ENCODE measurements around the gene GABBR2. TPM values are rescaled to one million over a fixed set of nuclear protein-coding genes. Genes with fewer than 3 reads are reported as not detected.

The GABBR2 gene
- total and polyA plus RNA-seq, 4 experiments from 2014 or later, result not detected

DNA sequence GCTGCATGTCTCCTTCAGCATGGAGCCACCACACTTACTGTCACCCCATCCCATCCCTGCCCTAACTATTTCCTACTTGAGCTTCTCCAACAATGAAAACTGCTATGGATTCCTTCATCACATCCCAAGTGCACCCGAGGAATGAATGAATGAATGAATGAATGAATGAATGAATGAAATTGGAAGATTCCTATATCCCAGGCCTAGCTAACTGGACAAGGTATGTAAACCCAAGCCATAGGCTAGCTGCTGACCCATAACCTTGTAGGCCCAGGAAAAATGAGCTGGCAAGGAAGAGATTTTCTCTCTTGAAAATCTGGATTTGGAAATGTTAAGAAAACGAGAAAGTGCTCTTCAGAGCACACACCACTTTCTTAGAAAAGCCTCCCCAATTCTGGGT lies 97.4 kb downstream of the GABBR2 start:
- no peaks in the 10 kb centered on the region for H3K36me3 Mint-ChIP-seq
- Histone ChIP-seq H3K27me3 (ENCODE audit: insufficient read depth, low read length) (no peaks in the 10 kb centered on the region), H3K9me3 (ENCODE audit: control insufficient read depth in 1 of 2, low read length in 2 of 2) (no peaks in the 10 kb centered on the region), H3K4me3 (ENCODE audit: low read length in 2 of 2) (no peak overlapping the region), H3K4me1 (ENCODE audit: insufficient read depth, low read length) (no peaks in the 10 kb centered on the region), H3K27ac (ENCODE audit: low read depth, low read length) (no peak overlapping the region), H3K36me3 (ENCODE audit: insufficient read depth, low read length) (no peaks in the 10 kb centered on the region)
- no peak overlapping the region for H3K4me3 Mint-ChIP-seq
- DNase-seq, result no peak
- peaks cover 0 to 2% (median 0%) of the 10 kb centered on the region in 8 donors for H3K9me3 Mint-ChIP-seq
- ChIA-PET POLR2A (ENCODE audit: partially characterized antibody) (no interaction called here), CTCF (ENCODE audit: partially characterized antibody) (no interaction called here)
- intact Hi-C loops (cut with micrococcal nuclease), result no loop called here
- H3K27ac Mint-ChIP-seq, result no peak overlapping the region
- no peaks in the 10 kb centered on the region for H3K4me1 Mint-ChIP-seq
- H3K27me3 Mint-ChIP-seq, result peaks cover 7 to 18% of the 10 kb centered on the region in 2 donors

GRCh38 chr9:98610711-98611110 lies 98.0 kb downstream of the GABBR2 start:
- Histone ChIP-seq H3K9me3 (ENCODE audit: control insufficient read depth in 1 of 2, low read length in 2 of 2) (no peaks in the 10 kb centered on the region), H3K27me3 (ENCODE audit: insufficient read depth, low read length) (no peaks in the 10 kb centered on the region), H3K4me1 (ENCODE audit: insufficient read depth, low read length) (no peaks in the 10 kb centered on the region), H3K4me3 (ENCODE audit: low read length in 2 of 2) (no peak overlapping the region), H3K36me3 (ENCODE audit: insufficient read depth, low read length) (no peaks in the 10 kb centered on the region), H3K27ac (ENCODE audit: low read depth, low read length) (no peak overlapping the region)
- no peaks in the 10 kb centered on the region for H3K36me3 Mint-ChIP-seq
- ChIA-PET CTCF (ENCODE audit: partially characterized antibody) (no interaction called here), POLR2A (ENCODE audit: partially characterized antibody) (no interaction called here)
- no peak overlapping the region for H3K27ac Mint-ChIP-seq
- intact Hi-C loops (cut with micrococcal nuclease), result no loop called here
- no peaks in the 10 kb centered on the region for H3K4me1 Mint-ChIP-seq
- H3K4me3 Mint-ChIP-seq, result no peak overlapping the region
- DNase-seq, result no peak
- H3K27me3 Mint-ChIP-seq, result peaks cover 7 to 18% of the 10 kb centered on the region in 2 donors
- peaks cover 0 to 2% (median 0%) of the 10 kb centered on the region in 8 donors for H3K9me3 Mint-ChIP-seq

DNA sequence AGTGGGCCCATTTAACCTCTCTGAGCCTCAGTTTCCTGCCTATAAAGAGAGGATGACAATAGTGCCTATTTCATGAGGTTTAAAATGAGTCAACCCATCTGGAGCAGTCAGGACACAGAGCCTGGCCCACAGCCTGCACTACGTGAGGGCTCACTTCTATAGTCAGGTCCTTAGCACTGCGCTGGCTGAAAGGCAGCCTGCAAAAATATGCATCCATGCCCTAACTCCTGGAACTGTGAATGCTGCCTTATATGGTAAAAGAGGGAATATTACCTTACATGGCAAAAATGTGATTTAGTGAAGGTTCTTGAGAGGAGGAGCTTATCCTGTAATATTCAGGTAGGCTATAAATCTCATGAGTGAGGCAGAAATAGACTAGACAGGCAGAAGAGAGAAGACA lies 98.5 kb downstream of the GABBR2 start:
- ChIA-PET CTCF (ENCODE audit: partially characterized antibody) (no interaction called here), POLR2A (ENCODE audit: partially characterized antibody) (no interaction called here)
- Mint-ChIP-seq H3K27ac (no peak overlapping the region), H3K27me3 (peaks cover 7 to 14% of the 10 kb centered on the region in 2 donors), H3K36me3 (no peaks in the 10 kb centered on the region), H3K9me3 (peaks cover 0 to 2% (median 0%) of the 10 kb centered on the region in 8 donors), H3K4me3 (no peak overlapping the region), H3K4me1 (no peaks in the 10 kb centered on the region)
- Histone ChIP-seq H3K36me3 (ENCODE audit: insufficient read depth, low read length) (no peaks in the 10 kb centered on the region), H3K9me3 (ENCODE audit: control insufficient read depth in 1 of 2, low read length in 2 of 2) (no peaks in the 10 kb centered on the region), H3K27me3 (ENCODE audit: insufficient read depth, low read length) (no peaks in the 10 kb centered on the region), H3K4me1 (ENCODE audit: insufficient read depth, low read length) (no peaks in the 10 kb centered on the region), H3K4me3 (ENCODE audit: low read length in 2 of 2) (no peak overlapping the region), H3K27ac (ENCODE audit: low read depth, low read length) (no peak overlapping the region)
- no peak for DNase-seq
- intact Hi-C loops (cut with micrococcal nuclease), result no loop called here

DNA sequence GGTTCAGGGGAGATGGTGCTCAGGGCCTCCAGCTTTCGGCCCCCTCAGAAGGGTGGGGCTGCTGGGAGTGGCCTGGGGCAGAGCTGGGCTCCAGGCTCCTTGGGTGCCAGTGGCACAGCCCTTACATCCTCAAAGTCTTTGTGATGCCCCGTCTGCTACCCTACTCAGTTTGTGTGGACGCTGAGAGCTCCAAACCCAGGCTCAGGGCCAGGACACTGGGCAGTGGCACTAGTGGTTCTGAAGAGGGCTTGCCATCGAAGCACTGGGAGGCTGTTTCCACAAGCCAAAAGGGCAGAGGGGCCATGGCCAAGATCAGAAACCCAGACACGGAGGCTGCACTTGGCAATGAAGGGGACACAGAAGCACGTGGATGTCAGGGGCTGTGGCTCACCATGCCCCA lies 99.1 kb downstream of the GABBR2 start:
- intact Hi-C loops (cut with micrococcal nuclease), result no loop called here
- ChIA-PET POLR2A (ENCODE audit: partially characterized antibody) (no interaction called here), CTCF (ENCODE audit: partially characterized antibody) (no interaction called here)
- Mint-ChIP-seq H3K27me3 (peaks cover 7 to 14% of the 10 kb centered on the region in 2 donors), H3K36me3 (no peaks in the 10 kb centered on the region), H3K9me3 (peaks cover 0 to 2% (median 0%) of the 10 kb centered on the region in 8 donors), H3K27ac (no peak overlapping the region), H3K4me1 (no peaks in the 10 kb centered on the region), H3K4me3 (no peak overlapping the region)
- no peak overlapping the region for H3K27ac ChIP-seq (ENCODE audit: low read depth, low read length)
- no peaks in the 10 kb centered on the region for H3K36me3 ChIP-seq (ENCODE audit: insufficient read depth, low read length)
- no peaks in the 10 kb centered on the region for H3K9me3 ChIP-seq (ENCODE audit: control insufficient read depth in 1 of 2, low read length in 2 of 2)
- H3K4me3 ChIP-seq (ENCODE audit: low read length in 2 of 2), result no peak overlapping the region
- H3K4me1 ChIP-seq (ENCODE audit: insufficient read depth, low read length), result no peaks in the 10 kb centered on the region
- DNase-seq, result no peak
- no peaks in the 10 kb centered on the region for H3K27me3 ChIP-seq (ENCODE audit: insufficient read depth, low read length)

DNA sequence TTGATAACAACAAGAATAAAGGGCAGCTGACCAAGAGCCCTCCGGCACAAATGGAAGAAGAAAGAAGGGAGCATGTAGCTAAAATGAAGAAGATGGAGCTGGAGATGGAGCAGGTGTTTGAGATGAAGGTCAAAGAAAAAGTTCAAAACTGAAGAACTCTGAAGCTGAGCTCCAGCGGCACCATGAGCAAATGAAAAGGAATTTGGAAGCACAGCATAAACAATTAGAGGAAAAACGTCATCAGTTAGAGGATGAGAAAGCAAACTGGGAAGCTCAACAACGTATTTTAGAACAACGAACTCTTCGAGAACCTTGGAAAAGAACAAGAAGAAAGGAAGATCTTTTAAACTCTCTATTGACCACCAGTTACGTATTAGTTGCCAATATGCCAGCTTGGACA lies 100.9 kb downstream of the GABBR2 start:
- intact Hi-C loops (cut with micrococcal nuclease), result no loop called here
- H3K4me1 ChIP-seq (ENCODE audit: insufficient read depth, low read length), result no peaks in the 10 kb centered on the region
- no peak overlapping the region for H3K27ac ChIP-seq (ENCODE audit: low read depth, low read length)
- no peak for DNase-seq
- Mint-ChIP-seq H3K4me3 (no peak overlapping the region), H3K27ac (no peak overlapping the region), H3K27me3 (peaks cover 7 to 13% of the 10 kb centered on the region in 2 donors), H3K9me3 (peaks cover 0 to 2% (median 0%) of the 10 kb centered on the region in 8 donors), H3K36me3 (no peaks in the 10 kb centered on the region), H3K4me1 (no peaks in the 10 kb centered on the region)
- H3K4me3 ChIP-seq (ENCODE audit: low read length in 2 of 2), result no peak overlapping the region
- H3K9me3 ChIP-seq (ENCODE audit: control insufficient read depth in 1 of 2, low read length in 2 of 2), result no peaks in the 10 kb centered on the region
- no peaks in the 10 kb centered on the region for H3K36me3 ChIP-seq (ENCODE audit: insufficient read depth, low read length)
- ChIA-PET CTCF (ENCODE audit: partially characterized antibody) (no interaction called here), POLR2A (ENCODE audit: partially characterized antibody) (no interaction called here)
- H3K27me3 ChIP-seq (ENCODE audit: insufficient read depth, low read length), result no peaks in the 10 kb centered on the region

DNA sequence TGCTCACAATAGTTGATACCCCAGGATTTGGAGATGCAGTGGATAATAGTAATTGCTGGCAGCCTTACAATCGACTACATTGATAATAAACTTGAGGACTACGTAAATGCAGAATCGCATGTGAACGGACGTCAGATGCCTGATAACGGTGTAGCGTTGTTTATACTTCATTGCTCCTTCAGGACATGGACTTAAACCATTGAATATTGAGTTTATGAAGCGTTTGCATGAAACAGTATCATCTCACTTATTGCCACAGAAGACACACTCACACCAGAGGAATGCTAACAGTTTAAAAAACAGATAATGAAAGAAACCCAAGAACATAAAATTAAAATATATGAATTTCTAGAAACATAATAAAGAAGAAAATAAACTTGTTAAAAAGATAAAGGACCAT lies 101.6 kb downstream of the GABBR2 start:
- Histone ChIP-seq H3K9me3 (ENCODE audit: control insufficient read depth in 1 of 2, low read length in 2 of 2) (no peaks in the 10 kb centered on the region), H3K27ac (ENCODE audit: low read depth, low read length) (no peak overlapping the region), H3K4me1 (ENCODE audit: insufficient read depth, low read length) (no peaks in the 10 kb centered on the region), H3K27me3 (ENCODE audit: insufficient read depth, low read length) (no peaks in the 10 kb centered on the region), H3K36me3 (ENCODE audit: insufficient read depth, low read length) (no peaks in the 10 kb centered on the region), H3K4me3 (ENCODE audit: low read length in 2 of 2) (no peak overlapping the region)
- no peaks in the 10 kb centered on the region for H3K36me3 Mint-ChIP-seq
- peaks cover 0 to 2% (median 0%) of the 10 kb centered on the region in 8 donors for H3K9me3 Mint-ChIP-seq
- no peaks in the 10 kb centered on the region for H3K4me1 Mint-ChIP-seq
- no peak overlapping the region for H3K27ac Mint-ChIP-seq
- intact Hi-C loops (cut with micrococcal nuclease), result no loop called here
- ChIA-PET CTCF (ENCODE audit: partially characterized antibody) (no interaction called here), POLR2A (ENCODE audit: partially characterized antibody) (no interaction called here)
- H3K4me3 Mint-ChIP-seq, result no peak overlapping the region
- DNase-seq, result no peak
- H3K27me3 Mint-ChIP-seq, result peaks cover 7 to 12% of the 10 kb centered on the region in 2 donors

DNA sequence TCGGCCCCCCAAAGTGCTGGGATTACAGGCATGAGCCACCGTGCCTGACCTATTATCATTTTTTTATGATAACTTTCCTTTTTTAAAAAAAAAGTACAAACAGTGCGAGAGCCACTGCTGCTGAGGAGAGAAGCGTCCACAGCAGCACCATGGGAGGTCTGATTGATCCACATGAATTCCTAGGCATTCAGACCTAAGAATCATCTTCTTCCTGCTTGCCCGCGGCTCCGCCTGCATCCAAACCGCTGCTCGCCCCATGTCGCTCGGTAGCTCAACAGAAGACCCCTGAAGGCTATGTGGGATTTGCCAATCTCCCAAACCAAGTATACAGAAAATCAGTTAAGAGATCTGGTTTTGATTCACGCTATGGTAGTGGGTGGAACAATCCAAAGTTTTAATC lies 102.0 kb downstream of the GABBR2 start:
- CTCF ChIA-PET (ENCODE audit: partially characterized antibody), result no interaction called here
- H3K4me1 ChIP-seq (ENCODE audit: insufficient read depth, low read length), result no peaks in the 10 kb centered on the region
- H3K36me3 ChIP-seq (ENCODE audit: insufficient read depth, low read length), result no peaks in the 10 kb centered on the region
- intact Hi-C loops (cut with micrococcal nuclease), result no loop called here
- POLR2A ChIA-PET (ENCODE audit: partially characterized antibody), result no interaction called here
- peaks cover 7 to 12% of the 10 kb centered on the region in 2 donors for H3K27me3 Mint-ChIP-seq
- no peak for DNase-seq
- H3K36me3 Mint-ChIP-seq, result no peaks in the 10 kb centered on the region
- H3K4me3 Mint-ChIP-seq, result no peak overlapping the region
- no peak overlapping the region for H3K27ac ChIP-seq (ENCODE audit: low read depth, low read length)
- H3K9me3 ChIP-seq (ENCODE audit: control insufficient read depth in 1 of 2, low read length in 2 of 2), result no peaks in the 10 kb centered on the region
- H3K4me3 ChIP-seq (ENCODE audit: low read length in 2 of 2), result no peak overlapping the region
- no peak overlapping the region for H3K27ac Mint-ChIP-seq
- peaks cover 0 to 2% (median 0%) of the 10 kb centered on the region in 8 donors for H3K9me3 Mint-ChIP-seq
- no peaks in the 10 kb centered on the region for H3K4me1 Mint-ChIP-seq
- H3K27me3 ChIP-seq (ENCODE audit: insufficient read depth, low read length), result no peaks in the 10 kb centered on the region

DNA sequence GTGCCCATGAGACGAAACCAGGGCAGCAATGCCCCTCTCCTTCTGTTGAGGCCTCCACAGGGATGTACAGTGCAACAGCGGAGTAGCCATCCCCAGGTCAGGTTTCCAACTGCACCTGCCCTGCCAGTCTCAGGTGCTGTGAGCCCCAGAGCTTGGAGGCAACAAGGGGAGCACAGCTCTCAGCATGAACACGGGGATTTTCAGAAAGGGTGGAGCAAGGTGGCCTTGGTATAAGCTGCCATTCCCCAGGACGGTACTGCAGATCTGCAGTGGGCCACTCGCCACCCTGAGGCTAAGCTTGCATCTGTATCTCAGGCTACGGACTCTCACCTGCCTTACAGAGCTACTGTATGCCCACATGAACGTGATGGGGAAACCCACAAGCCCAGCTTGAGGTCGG lies 103.6 kb downstream of the GABBR2 start:
- Mint-ChIP-seq H3K4me3 (no peak overlapping the region), H3K27me3 (peaks cover 4 to 7% of the 10 kb centered on the region in 2 donors), H3K27ac (no peak overlapping the region), H3K36me3 (no peaks in the 10 kb centered on the region), H3K9me3 (no peaks in the 10 kb centered on the region), H3K4me1 (no peaks in the 10 kb centered on the region)
- no peaks in the 10 kb centered on the region for H3K4me1 ChIP-seq (ENCODE audit: insufficient read depth, low read length)
- no peak for DNase-seq
- intact Hi-C loops (cut with micrococcal nuclease), result no loop called here
- no peak overlapping the region for H3K27ac ChIP-seq (ENCODE audit: low read depth, low read length)
- H3K36me3 ChIP-seq (ENCODE audit: insufficient read depth, low read length), result no peaks in the 10 kb centered on the region
- H3K9me3 ChIP-seq (ENCODE audit: control insufficient read depth in 1 of 2, low read length in 2 of 2), result no peaks in the 10 kb centered on the region
- no peaks in the 10 kb centered on the region for H3K27me3 ChIP-seq (ENCODE audit: insufficient read depth, low read length)
- ChIA-PET CTCF (ENCODE audit: partially characterized antibody) (no interaction called here), POLR2A (ENCODE audit: partially characterized antibody) (no interaction called here)
- H3K4me3 ChIP-seq (ENCODE audit: low read length in 2 of 2), result no peak overlapping the region

Measured in CD4-positive, alpha-beta memory T cell (primary cell).